Sigmoid colon (tissue), 7 donors: ENCODE results near the gene UNC5C. TPM values are rescaled to one million over a fixed set of nuclear protein-coding genes. Genes with fewer than 3 reads are reported as not detected.

Experiments
- DNase-seq: peaks from one replicate; pipeline ENCODE4 v3.0.0-alpha.2; 2019
- H3K27ac ChIP-seq, 4 donors: fragments of 200-600 bp; sonication (generic); one replicate each; pipeline ENCODE4 v1.5.1; 2016 to 2019; ENCODE audit warnings: mild to moderate bottlenecking in 1 of 4
- H3K27me3 ChIP-seq, 3 donors: fragments of 200-600 bp; sonication (generic); one replicate each; pipeline ENCODE4 v1.5.1; 2019; ENCODE audit warnings: mild to moderate bottlenecking in 1 of 3
- H3K36me3 ChIP-seq, 4 donors: fragments of 200-600 bp; sonication (generic); one replicate each; pipeline ENCODE4 v1.5.1; 2016 to 2019
- H3K4me1 ChIP-seq, 4 donors: fragments of 200-600 bp; sonication (generic); one replicate each; pipeline ENCODE4 v1.5.1; 2017 to 2019
- H3K4me3 ChIP-seq, 4 donors: fragments of 200-600 bp; sonication (generic); one replicate each; pipeline ENCODE4 v1.5.1; 2017 to 2019; ENCODE audit warnings: mild to moderate bottlenecking in 2 of 4, moderate library complexity in 1 of 4
- H3K9me3 ChIP-seq, 4 donors: fragments of 200-600 bp in 3 of 4; sonication (generic) in 3 of 4; one replicate each; pipeline versions ENCODE4 v1.5.1 to v1.6.1; 2013 to 2019
- CTCF ChIP-seq, 4 experiments: fragments of 450-650 bp in 3 of 4; fragments of 200-600 bp in 1 of 4; IDR thresholded peaks; one replicate each; pipeline ENCODE4 v1.5.1; 2016 to 2019; ENCODE audit warnings: antibody characterized with exemption in 4 of 4, mild to moderate bottlenecking in 3 of 4, moderate library complexity in 2 of 4
- EP300 ChIP-seq, 4 donors: sonication (generic); formaldehyde crosslinking; IDR thresholded peaks; one replicate each; pipeline ENCODE4 v1.6.1; 2017; ENCODE audit warnings: antibody characterized with exemption in 4 of 4
- POLR2A ChIP-seq, 2 donors: fragments of 450-650 bp; IDR thresholded peaks; one replicate each; pipeline ENCODE4 v1.6.1; 2016; ENCODE audit warnings: antibody characterized with exemption in 2 of 2, mild to moderate bottlenecking in 2 of 2, moderate library complexity in 2 of 2
- POLR2AphosphoS5 ChIP-seq, 4 donors: sonication (generic); formaldehyde crosslinking; IDR thresholded peaks; one replicate each; pipeline ENCODE4 v1.6.1; 2017; ENCODE audit warnings: antibody characterized with exemption in 4 of 4
- WGBS, 2 donors: extraction: QIAGEN DNeasy Blood & Tissue Kit; methylation state at CpG; one replicate each; pipeline ENCODE4 v1.1.7; 2013; 5-methylcytosine and 5-hydroxymethylcytosine counted together
- intact Hi-C: fragments of 100-400 bp; cut with DNase I; formaldehyde crosslinking; loops from one replicate; pipeline ENCODE4 v1.15.1; 2023
- polyA plus RNA-seq, 3 donors: library from polyadenylated mRNA; stranded (reverse); fragments of 200-250 nt; gene quantifications; one replicate each; pipeline ENCODE4 v1.2.3, GENCODE V29; 2013
- total RNA-seq, 4 donors: library from RNA; depleted of rRNA; stranded (reverse); fragments of >200 nt; gene quantifications; one replicate each; pipeline ENCODE4 v1.1.0, GENCODE V29; 2016
- donor health status: healthy with polysubstance abuse.
- donor health status: Bipolar disorder and iron deficiency.
- donor health status: healthy.

Gene UNC5C
- total and polyA plus RNA-seq, 7 donors = 0.60 to 3.1 (median 1.4) TPM

GRCh38 chr4:95256108-95256835, 292.5 kb downstream of the UNC5C start:
- 87 to 88% methylated on average over 6 of the region's 6 CpGs for WGBS, 2 donors
- no peaks in the 10 kb centered on the region for H3K36me3 ChIP-seq
- TF ChIP-seq POLR2A (IDR thresholded peaks at IDR 0.05) = no peak
- H3K4me3 ChIP-seq = no peak overlapping the region
- DNase-seq = no peak
- H3K4me1 ChIP-seq = peaks cover 0 to 2% (median 0%) of the 10 kb centered on the region in 4 donors
- H3K27me3 ChIP-seq = no peaks in the 10 kb centered on the region
- intact Hi-C loops = no loop called here
- no peak overlapping the region for H3K27ac ChIP-seq
- no peaks in the 10 kb centered on the region for H3K9me3 ChIP-seq

GRCh38 chr4:95255396-95256107, 293.2 kb downstream of the UNC5C start:
- Histone ChIP-seq H3K27me3 (no peaks in the 10 kb centered on the region), H3K27ac (no peak overlapping the region), H3K4me1 (peaks cover 0 to 9% (median 3%) of the 10 kb centered on the region in 4 donors), H3K9me3 (no peaks in the 10 kb centered on the region), H3K4me3 (no peak overlapping the region), H3K36me3 (no peaks in the 10 kb centered on the region)
- DNase-seq = no peak
- WGBS, 2 donors = 88 to 92% methylated on average over 8 of the region's 8 CpGs
- intact Hi-C loops = no loop called here
- TF ChIP-seq POLR2AphosphoS5 (IDR thresholded peaks at IDR 0.05) (no peak), EP300 (IDR thresholded peaks at IDR 0.05) (no peak), CTCF (IDR thresholded peaks at IDR 0.05) (no peak), POLR2A (IDR thresholded peaks at IDR 0.05) (no peak)

GRCh38 chr4:95251568-95251967, 297.2 kb downstream of the UNC5C start:
- no peak for TF ChIP-seq CTCF (IDR thresholded peaks at IDR 0.05)
- no peak for TF ChIP-seq POLR2AphosphoS5 (IDR thresholded peaks at IDR 0.05)
- TF ChIP-seq POLR2A (IDR thresholded peaks at IDR 0.05) = no peak
- TF ChIP-seq EP300 (IDR thresholded peaks at IDR 0.05) = no peak
- Histone ChIP-seq H3K4me1 (peaks cover 0 to 11% (median 5%) of the 10 kb centered on the region in 4 donors), H3K36me3 (no peaks in the 10 kb centered on the region), H3K27me3 (no peaks in the 10 kb centered on the region), H3K9me3 (no peaks in the 10 kb centered on the region), H3K4me3 (no peak overlapping the region), H3K27ac (no peak overlapping the region)
- intact Hi-C loops = no loop called here
- DNase-seq = no peak
- WGBS, 2 donors = 71 to 75% methylated on average over 2 of the region's 2 CpGs

- peaks cover 0 to 11% (median 5%) of the 10 kb centered on the region in 4 donors for H3K4me1 ChIP-seq
- no peak overlapping the region for H3K4me3 ChIP-seq
- TF ChIP-seq CTCF (IDR thresholded peaks at IDR 0.05) = no peak
- TF ChIP-seq POLR2A (IDR thresholded peaks at IDR 0.05) = no peak
- TF ChIP-seq POLR2AphosphoS5 (IDR thresholded peaks at IDR 0.05) = no peak
- TF ChIP-seq EP300 (IDR thresholded peaks at IDR 0.05) = no peak
- no peaks in the 10 kb centered on the region for H3K9me3 ChIP-seq
- intact Hi-C loops = no loop called here
- H3K27ac ChIP-seq = no peak overlapping the region
- WGBS, 2 donors = 31 to 77% methylated on average over 7 of the region's 7 CpGs
- H3K36me3 ChIP-seq = no peaks in the 10 kb centered on the region
- DNase-seq = no peak
- H3K27me3 ChIP-seq = no peaks in the 10 kb centered on the region
Measured at GRCh38 chr4:95250544-95251137, 298.1 kb downstream of the UNC5C start.

- no peak overlapping the region for H3K27ac ChIP-seq
- no peaks in the 10 kb centered on the region for H3K9me3 ChIP-seq
- H3K4me1 ChIP-seq = peaks cover 0 to 11% (median 5%) of the 10 kb centered on the region in 4 donors
- TF ChIP-seq EP300 (IDR thresholded peaks at IDR 0.05) (no peak), CTCF (IDR thresholded peaks at IDR 0.05) (no peak), POLR2AphosphoS5 (IDR thresholded peaks at IDR 0.05) (no peak), POLR2A (IDR thresholded peaks at IDR 0.05) (no peak)
- no peak for DNase-seq
- intact Hi-C loops = no loop called here
- H3K27me3 ChIP-seq = no peaks in the 10 kb centered on the region
- no peaks in the 10 kb centered on the region for H3K36me3 ChIP-seq
- 41 to 78% methylated on average over 3 of the region's 3 CpGs for WGBS, 2 donors
- no peak overlapping the region for H3K4me3 ChIP-seq
Measured at GRCh38 chr4:95249426-95250021, 299.2 kb downstream of the UNC5C start.
